Thoracic aorta (tissue), 2 donors: ENCODE results near the gene USH1G. TPM values are rescaled to one million over a fixed set of nuclear protein-coding genes. Genes with fewer than 3 reads are reported as not detected.

Experiments
- ATAC-seq: fragments of 150-250 bp; one replicate; pipeline ENCODE4 v1.8.0; 2017; ENCODE audit warnings: low read depth; ENCODE audit not compliant: insufficient number of reproducible peaks, low FRiP score
- DNase-seq: peaks from one replicate; pipeline ENCODE4 v3.0.0-alpha.2; 2020; ENCODE audit warnings: low spot score
- H3K27ac ChIP-seq, 2 donors: fragments of 200-600 bp; sonication (generic); 1 replicate in 1 of 2; 2 replicates in 1 of 2; pipeline ENCODE4 v1.5.1; 2016; ENCODE audit warnings: mild to moderate bottlenecking in 2 of 2, moderate library complexity in 2 of 2
- H3K27me3 ChIP-seq: fragments of 200-600 bp; sonication (generic); replicated peaks from 2 replicates; pipeline ENCODE4 v1.6.0; 2016; ENCODE audit warnings: mild to moderate bottlenecking; ENCODE audit not compliant: insufficient read depth
- H3K36me3 ChIP-seq: fragments of 200-600 bp; sonication (generic); one replicate; pipeline ENCODE4 v1.5.1; 2016
- H3K4me1 ChIP-seq, 2 donors: fragments of 200-600 bp; sonication (generic); 1 replicate in 1 of 2; 2 replicates in 1 of 2; pipeline versions ENCODE4 v1.5.1 to v1.6.0; 2016; ENCODE audit warnings: low read depth in 2 of 2, mild to moderate bottlenecking in 1 of 2; ENCODE audit not compliant: control insufficient read depth in 1 of 2
- H3K4me3 ChIP-seq: fragments of 200-600 bp; sonication (generic); 2 replicates; pipeline ENCODE4 v1.5.1; 2016; ENCODE audit warnings: mild to moderate bottlenecking
- H3K9me3 ChIP-seq: fragments of 200-600 bp; sonication (generic); 2 replicates; pipeline ENCODE4 v1.5.1; 2016
- total RNA-seq, 2 donors: library from RNA; depleted of rRNA; stranded (reverse); fragments of >200 nt; gene quantifications; one replicate each; pipeline versions ENCODE4 v1.1.0 to v1.2.3, GENCODE V29; 2016
- TF ChIP-seq, protein P1 (sequence below): fragments of 200-600 bp; sonication (generic); IDR thresholded peaks from one replicate; pipeline ENCODE4 v1.5.1; 2019; ENCODE audit warnings: antibody characterized with exemption

The USH1G gene
- total RNA-seq, 2 donors from 2014 or later, result not detected

DNA sequence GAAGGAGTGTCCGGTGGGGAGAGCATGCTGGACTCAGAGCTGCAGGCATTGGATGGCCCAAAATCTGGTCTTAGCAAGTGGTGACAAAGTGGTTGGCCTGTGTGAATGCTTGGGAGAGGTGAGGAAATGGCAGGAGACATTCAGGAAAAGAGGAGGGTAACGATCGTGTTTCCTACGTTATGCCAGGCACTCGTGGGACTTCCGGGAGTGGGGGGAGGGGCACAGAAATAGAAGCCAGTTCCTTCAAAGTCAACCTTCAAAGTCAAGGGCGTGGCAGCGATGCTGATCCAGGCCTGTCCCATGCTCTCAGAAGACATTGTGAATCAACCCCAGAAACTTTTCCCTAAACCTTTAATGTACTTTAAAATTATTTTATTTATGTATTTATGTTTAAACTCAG lies 16.5 kb upstream of the USH1G start:
- Histone ChIP-seq H3K36me3 (no peaks in the 10 kb centered on the region), H3K4me3 (no peak overlapping the region), H3K27me3 (no peaks in the 10 kb centered on the region), H3K4me1 (peaks cover 0 to 12% of the 10 kb centered on the region in 2 donors), H3K9me3 (no peaks in the 10 kb centered on the region), H3K27ac (no peak overlapping the region)
- TF ChIP-seq, protein P1, sequence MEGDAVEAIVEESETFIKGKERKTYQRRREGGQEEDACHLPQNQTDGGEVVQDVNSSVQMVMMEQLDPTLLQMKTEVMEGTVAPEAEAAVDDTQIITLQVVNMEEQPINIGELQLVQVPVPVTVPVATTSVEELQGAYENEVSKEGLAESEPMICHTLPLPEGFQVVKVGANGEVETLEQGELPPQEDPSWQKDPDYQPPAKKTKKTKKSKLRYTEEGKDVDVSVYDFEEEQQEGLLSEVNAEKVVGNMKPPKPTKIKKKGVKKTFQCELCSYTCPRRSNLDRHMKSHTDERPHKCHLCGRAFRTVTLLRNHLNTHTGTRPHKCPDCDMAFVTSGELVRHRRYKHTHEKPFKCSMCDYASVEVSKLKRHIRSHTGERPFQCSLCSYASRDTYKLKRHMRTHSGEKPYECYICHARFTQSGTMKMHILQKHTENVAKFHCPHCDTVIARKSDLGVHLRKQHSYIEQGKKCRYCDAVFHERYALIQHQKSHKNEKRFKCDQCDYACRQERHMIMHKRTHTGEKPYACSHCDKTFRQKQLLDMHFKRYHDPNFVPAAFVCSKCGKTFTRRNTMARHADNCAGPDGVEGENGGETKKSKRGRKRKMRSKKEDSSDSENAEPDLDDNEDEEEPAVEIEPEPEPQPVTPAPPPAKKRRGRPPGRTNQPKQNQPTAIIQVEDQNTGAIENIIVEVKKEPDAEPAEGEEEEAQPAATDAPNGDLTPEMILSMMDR, result no peak
- DNase-seq, result no peak
- ATAC-seq, result no peak

DNA sequence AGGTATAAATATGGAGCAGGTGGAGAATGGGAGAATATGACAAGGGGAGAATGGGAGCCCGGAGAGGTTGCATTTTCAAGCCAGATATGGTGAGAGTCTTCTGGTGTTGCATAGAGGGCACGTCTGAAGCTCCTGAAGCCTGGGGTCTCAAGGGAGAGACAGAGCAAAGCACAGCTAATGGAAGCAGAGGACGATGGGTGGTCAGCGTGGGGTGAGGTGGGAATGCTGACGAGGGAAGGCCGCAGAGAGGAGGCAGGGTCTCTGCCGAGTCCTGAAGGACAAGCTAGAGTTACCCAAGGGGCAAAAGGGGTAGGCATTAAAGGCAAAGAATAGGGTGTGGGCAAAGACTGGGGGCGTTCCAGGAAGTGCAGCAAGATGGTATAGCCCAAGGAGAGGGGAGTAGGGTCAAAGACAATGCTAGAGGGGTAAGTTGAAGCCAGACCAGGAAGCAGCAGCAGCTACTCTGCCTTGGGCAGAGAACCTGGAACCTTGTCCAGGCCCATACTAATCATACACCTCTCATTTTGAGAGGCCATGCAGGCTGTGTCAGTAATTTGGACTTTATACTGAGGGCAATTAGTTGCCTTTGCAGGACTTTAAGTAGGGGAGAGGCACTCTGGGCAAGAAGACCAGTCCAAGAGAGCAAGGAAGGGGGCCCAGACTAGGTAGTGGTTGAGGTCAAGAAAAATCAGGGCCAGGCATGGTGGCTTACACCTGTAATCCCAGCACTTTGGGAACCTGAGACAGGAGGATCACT lies 15.3 kb upstream of the USH1G start:
- Histone ChIP-seq H3K9me3 (no peaks in the 10 kb centered on the region), H3K4me3 (no peak overlapping the region), H3K4me1 (peaks cover 0 to 12% of the 10 kb centered on the region in 2 donors), H3K27me3 (no peaks in the 10 kb centered on the region), H3K36me3 (no peaks in the 10 kb centered on the region), H3K27ac (no peak overlapping the region)
- ATAC-seq (no peak), DNase-seq (no peak)
- TF ChIP-seq, protein P1, result no peak

DNA sequence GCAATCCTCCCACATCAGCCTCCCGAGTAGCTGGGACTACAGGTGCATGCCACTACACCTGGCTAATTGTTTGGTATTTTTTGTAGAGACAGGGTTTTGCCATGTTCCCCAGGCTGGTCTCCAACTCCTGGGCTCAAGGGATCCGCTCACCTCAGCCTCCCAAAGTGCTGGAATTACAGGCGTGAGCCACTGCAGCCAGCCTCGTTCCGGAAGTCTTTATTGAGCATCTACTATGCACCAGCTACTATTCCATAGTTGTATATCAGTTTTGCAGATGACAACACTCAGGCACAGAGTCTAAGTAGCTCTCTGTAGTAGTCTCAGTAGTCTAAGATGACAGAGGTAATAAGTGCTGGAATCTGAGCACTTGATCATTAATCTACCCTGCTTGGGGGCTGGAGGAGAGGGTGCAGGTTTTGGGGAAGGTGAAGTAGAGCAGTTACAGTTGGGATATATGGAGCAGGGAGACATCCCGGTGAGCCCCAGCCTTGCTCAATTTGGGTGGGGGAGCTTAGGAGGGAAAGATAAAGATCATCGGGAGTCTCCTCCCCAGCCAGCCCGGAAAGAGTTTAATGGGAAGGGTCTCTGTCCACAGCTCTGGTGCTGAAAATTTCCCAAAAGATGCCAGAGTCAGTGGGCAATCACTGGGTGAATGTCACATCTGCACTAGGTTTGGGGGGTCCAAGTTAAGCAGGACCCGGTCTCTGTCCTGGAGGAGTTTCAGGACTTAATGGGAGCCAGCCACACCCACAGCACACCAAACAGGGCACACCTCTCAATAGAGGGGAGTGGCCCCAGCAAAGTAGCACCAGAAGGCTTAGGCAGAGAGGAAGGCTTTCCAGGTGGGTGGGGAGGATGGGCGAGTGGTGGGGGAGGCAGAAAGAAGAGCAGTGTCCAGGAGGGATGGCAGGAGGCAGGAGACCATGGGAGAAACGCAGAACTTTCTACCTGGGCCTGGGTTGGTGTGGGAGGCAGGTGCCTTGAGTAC lies 14.3 kb upstream of the USH1G start:
- no peaks in the 10 kb centered on the region for H3K27me3 ChIP-seq
- TF ChIP-seq, protein P1, result no peak
- no peak for DNase-seq

GRCh38 chr17:74936470-74936799 lies 13.4 kb upstream of the USH1G start:
- H3K4me1 ChIP-seq, result peaks cover 0 to 12% of the 10 kb centered on the region in 2 donors
- H3K27me3 ChIP-seq, result no peaks in the 10 kb centered on the region
- no peak for ATAC-seq

More for the DNA sequence above, 14.3 kb upstream of the USH1G start:
- Histone ChIP-seq H3K27ac (no peak overlapping the region), H3K9me3 (no peaks in the 10 kb centered on the region), H3K4me3 (no peak overlapping the region), H3K4me1 (peaks cover 0 to 12% of the 10 kb centered on the region in 2 donors), H3K36me3 (no peaks in the 10 kb centered on the region)
- ATAC-seq, result no peak

More at GRCh38 chr17:74936470-74936799, 13.4 kb upstream of the USH1G start:
- Histone ChIP-seq H3K4me3 (no peak overlapping the region), H3K27ac (no peak overlapping the region), H3K36me3 (no peaks in the 10 kb centered on the region), H3K9me3 (no peaks in the 10 kb centered on the region)
- TF ChIP-seq, protein P1, result no peak
- no peak for DNase-seq
